Daoy (cell line): Measurements from ENCODE around the gene ECPAS. TPM values are rescaled to one million over a fixed set of nuclear protein-coding genes. Genes with fewer than 3 reads are reported as not detected.

Experiments
- DNase-seq: peaks from one replicate; pipeline ENCODE4 v3.0.0-alpha.2; 2015; ENCODE audit warnings: low read depth
- total RNA-seq: library from RNA; depleted of rRNA; stranded (reverse); fragments of >200 nt; shearing (Covaris generic); gene quantifications from 2 replicates; pipeline ENCODE4 v1.2.3, GENCODE V29; 2014; rRNA removed

The ECPAS gene
- total RNA-seq, 1 experiment from 2014 or later = 109 TPM

GRCh38 chr9:111349766-111350165 is 134.4 kb downstream of the ECPAS start:
- no peak for DNase-seq

- DNase-seq = no peak
Observed at GRCh38 chr9:111348821-111349271, 135.3 kb downstream of the ECPAS start.

GRCh38 chr9:111334318-111334863 is 149.8 kb downstream of the ECPAS start:
- DNase-seq = peak; percentile 45

- DNase-seq = no peak
Observed at GRCh38 chr9:111330124-111330523, 154.1 kb downstream of the ECPAS start, which contains the start of gene OR2K2. Gene OR2K2, minus strand, starts transcription at chr9:111330224. Its CDS starts 1,791 bp downstream, at chr9:111328433.

- no peak for DNase-seq
Observed at GRCh38 chr9:111320631-111321030, 163.6 kb downstream of the ECPAS start.

- DNase-seq = no peak
Observed at GRCh38 chr9:111316796-111317195, 167.4 kb downstream of the ECPAS start.

Other genes starting within 250 kb of the ECPAS start
- gene OR2K2, start 154.2 kb downstream of the ECPAS start, total RNA-seq = not detected in 2 replicates
- 3.1 and 7.6 TPM in 2 replicates for gene ZNF483, start 40.8 kb upstream of the ECPAS start, total RNA-seq
- 166 and 176 TPM in 2 replicates for gene PTGR1, start 115.3 kb upstream of the ECPAS start, total RNA-seq
- gene DNAJC25, start 147.0 kb upstream of the ECPAS start, total RNA-seq = 19.5 and 22.5 TPM in 2 replicates
- 140 and 158 TPM in 2 replicates for gene GNG10, start 177.2 kb upstream of the ECPAS start, total RNA-seq